ENCODE results near the gene DPH5.

DNA sequence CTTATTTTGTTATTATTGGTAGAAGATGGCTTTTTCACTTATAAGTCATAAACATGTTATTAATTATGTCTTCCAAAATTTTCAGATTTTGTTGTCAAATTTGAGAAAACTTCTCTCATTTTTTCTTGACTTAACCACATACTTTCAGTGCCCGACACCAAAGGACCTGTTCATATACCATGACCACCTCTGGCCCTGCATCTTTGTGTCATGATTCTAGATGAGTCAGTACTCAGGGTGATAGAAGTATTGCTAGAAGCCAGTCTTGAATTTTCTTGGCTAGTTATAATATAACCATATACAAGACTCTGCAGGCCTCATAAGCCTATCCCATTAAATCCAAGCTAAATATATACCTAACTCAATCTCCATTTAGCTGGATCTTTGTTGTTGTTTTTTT lies 35.4 kb upstream of the DPH5 start:
- TF ChIP-seq, protein P1, sequence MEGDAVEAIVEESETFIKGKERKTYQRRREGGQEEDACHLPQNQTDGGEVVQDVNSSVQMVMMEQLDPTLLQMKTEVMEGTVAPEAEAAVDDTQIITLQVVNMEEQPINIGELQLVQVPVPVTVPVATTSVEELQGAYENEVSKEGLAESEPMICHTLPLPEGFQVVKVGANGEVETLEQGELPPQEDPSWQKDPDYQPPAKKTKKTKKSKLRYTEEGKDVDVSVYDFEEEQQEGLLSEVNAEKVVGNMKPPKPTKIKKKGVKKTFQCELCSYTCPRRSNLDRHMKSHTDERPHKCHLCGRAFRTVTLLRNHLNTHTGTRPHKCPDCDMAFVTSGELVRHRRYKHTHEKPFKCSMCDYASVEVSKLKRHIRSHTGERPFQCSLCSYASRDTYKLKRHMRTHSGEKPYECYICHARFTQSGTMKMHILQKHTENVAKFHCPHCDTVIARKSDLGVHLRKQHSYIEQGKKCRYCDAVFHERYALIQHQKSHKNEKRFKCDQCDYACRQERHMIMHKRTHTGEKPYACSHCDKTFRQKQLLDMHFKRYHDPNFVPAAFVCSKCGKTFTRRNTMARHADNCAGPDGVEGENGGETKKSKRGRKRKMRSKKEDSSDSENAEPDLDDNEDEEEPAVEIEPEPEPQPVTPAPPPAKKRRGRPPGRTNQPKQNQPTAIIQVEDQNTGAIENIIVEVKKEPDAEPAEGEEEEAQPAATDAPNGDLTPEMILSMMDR (conservative IDR thresholded peaks at IDR 0.05 in 1 of 2, IDR thresholded peaks at IDR 0.05 in 1 of 2; ENCODE audit: extremely low read depth in 1 of 2, insufficient read depth in 1 of 2, low read depth in 1 of 2, low read length in 2 of 2) = no peak
- no peak for TF ChIP-seq EZH2 (IDR thresholded peaks at IDR 0.05; ENCODE audit: borderline replicate concordance, low read length)
